NCI-H69 (cell line): ENCODE measurements around the gene SGSM2.

Experiments
- DNase-seq: peaks from one replicate; lab custom pipeline; 2025; lab: John Stamatoyannopoulos, UW

Gene SGSM2

GRCh38 chr17:2336215-2336851, 968 bp upstream of the SGSM2 start, which contains the start of gene TSR1:
TSR1 (minus strand) TSS chr17:2336457; CDS start chr17:2336427, 30 bp downstream.
- DNase-seq: peak; percentile 92

GRCh38 chr17:2337544-2338314, 428 bp downstream of the SGSM2 start:
- DNase-seq: peak; percentile 63

GRCh38 chr17:2338315-2338657, 985 bp downstream of the SGSM2 start:
- no peak for DNase-seq

GRCh38 chr17:2343421-2343820, 6.1 kb downstream of the SGSM2 start:
- DNase-seq: no peak

GRCh38 chr17:2344528-2344927, 7.2 kb downstream of the SGSM2 start:
- DNase-seq: no peak

- DNase-seq: no peak
Measured at GRCh38 chr17:2346475-2346874, 9.2 kb downstream of the SGSM2 start.

GRCh38 chr17:2347805-2348685, 10.7 kb downstream of the SGSM2 start:
- DNase-seq: peak; percentile 93

GRCh38 chr17:2351269-2351668, 14.0 kb downstream of the SGSM2 start:
- no peak for DNase-seq

GRCh38 chr17:2354311-2354710, 17.0 kb downstream of the SGSM2 start:
- DNase-seq: no peak

- DNase-seq: no peak
Measured at GRCh38 chr17:2357237-2357636, 19.9 kb downstream of the SGSM2 start.

GRCh38 chr17:2357931-2358434, 20.7 kb downstream of the SGSM2 start:
- DNase-seq: no peak

- no peak for DNase-seq
Measured at GRCh38 chr17:2361010-2361760, 23.9 kb downstream of the SGSM2 start.

- DNase-seq: no peak
Measured at GRCh38 chr17:2362016-2362415, 24.7 kb downstream of the SGSM2 start.

GRCh38 chr17:2362416-2362815, 25.1 kb downstream of the SGSM2 start:
- no peak for DNase-seq

GRCh38 chr17:2362881-2363280, 25.6 kb downstream of the SGSM2 start:
- DNase-seq: no peak

GRCh38 chr17:2363318-2363717, 26.0 kb downstream of the SGSM2 start:
- DNase-seq: no peak

- DNase-seq: no peak
Measured at GRCh38 chr17:2363851-2364762, 26.8 kb downstream of the SGSM2 start.

- DNase-seq: no peak
Measured at GRCh38 chr17:2364763-2365116, 27.4 kb downstream of the SGSM2 start.

- DNase-seq: no peak
Measured at GRCh38 chr17:2365132-2365531, 27.8 kb downstream of the SGSM2 start.

GRCh38 chr17:2366747-2367494, 29.6 kb downstream of the SGSM2 start:
- DNase-seq: no peak
